Amygdala (tissue), 56 donors: ENCODE results near the gene KRTAP10-8.
"Not testable (repeated sequence)": the region's sequence is repeated elsewhere in the genome, so short reads cannot be mapped to it uniquely, and the experiment has no call there.

Experiments
- DNase-seq, 56 donors: peaks; one replicate each; lab custom pipeline; 2025; lab: John Stamatoyannopoulos, UW

The KRTAP10-8 gene

DNA sequence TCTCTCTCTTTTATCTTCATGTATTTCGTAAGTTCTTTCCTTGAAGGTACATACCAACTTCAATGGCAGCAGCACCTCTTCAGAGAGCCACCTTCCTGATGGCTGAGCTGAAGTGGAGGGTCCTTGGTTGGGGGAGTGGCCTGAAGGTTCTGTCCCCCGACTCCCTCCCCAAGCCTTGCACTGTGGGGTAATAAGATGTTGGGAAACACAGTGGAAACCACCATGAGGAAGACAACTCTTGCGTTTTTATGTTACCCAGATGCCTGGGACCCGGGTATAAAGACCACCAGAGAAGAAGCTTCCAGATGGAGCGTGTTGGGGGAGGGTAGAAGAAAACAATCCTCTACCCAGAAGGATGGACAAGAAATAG is 46.6 kb downstream of the KRTAP10-8 start:
- DNase-seq = no peak

DNA sequence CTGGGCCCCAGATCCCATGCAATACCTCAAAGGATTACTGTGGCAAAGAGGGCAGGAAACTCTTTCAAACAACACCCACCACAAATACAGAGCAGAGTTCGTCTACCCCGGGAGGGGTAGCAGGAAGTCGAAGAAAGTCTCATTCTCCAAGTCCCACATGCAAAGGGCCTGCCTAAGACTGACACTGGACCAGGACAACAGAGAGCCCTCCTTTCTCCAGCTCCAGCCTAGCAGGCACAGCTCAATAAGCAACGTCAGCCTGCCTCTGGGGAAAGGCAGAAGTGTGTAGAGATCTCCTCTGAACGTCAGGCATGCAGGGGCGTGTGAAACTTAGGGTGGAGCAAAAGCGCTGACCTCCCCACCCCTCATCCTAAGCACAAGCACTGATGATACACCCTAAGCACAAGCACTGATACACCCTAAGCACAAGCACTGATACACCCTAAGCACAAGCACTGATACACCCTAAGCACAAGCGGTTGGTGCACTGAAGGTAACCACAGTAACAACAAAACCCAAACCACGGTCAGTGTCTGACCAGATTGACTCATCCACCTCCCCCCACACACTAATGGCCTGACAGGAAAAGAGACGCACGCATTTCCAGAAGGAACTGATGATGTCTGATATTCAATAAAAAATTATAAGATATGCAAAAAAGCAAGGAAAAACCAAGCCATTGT is 47.2 kb downstream of the KRTAP10-8 start:
- DNase-seq = no peak

DNA sequence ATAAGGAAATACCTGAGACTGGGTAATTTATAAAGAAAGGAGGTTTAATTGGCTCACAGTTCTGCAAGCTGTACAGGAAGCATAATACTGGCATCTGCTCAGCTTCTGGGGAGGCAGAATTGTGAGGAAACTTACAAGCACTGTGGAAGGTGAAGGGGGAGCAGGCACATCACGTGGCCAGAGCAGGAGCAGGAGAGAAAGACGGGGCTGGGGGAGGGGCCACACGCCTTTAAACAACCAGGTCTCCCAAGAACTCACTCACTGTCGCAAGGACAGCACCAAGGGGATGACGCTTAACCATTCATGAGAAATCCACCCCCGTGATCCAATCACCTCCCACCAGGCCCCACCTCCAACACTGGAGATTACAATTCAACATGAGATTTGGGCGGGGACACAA is 49.7 kb downstream of the KRTAP10-8 start:
- not testable (repeated sequence) for DNase-seq
